Gastrocnemius medialis (tissue), 4 donors: Measurements from ENCODE around the gene ZC3H12A. TPM values are rescaled to one million over a fixed set of nuclear protein-coding genes. Genes with fewer than 3 reads are reported as not detected.
"Not testable (repeated sequence)": the region's sequence is repeated elsewhere in the genome, so short reads cannot be mapped to it uniquely, and the experiment has no call there.

Source experiments
- ATAC-seq, 2 donors: fragments of 150-250 bp; one replicate each; pipeline ENCODE4 v1.9.1; 2016
- DNase-seq, 2 donors: peaks; one replicate each; pipeline ENCODE4 v3.0.0-alpha.2; 2019
- H3K27ac ChIP-seq, 4 donors: fragments of 200-600 bp; sonication (generic); 1 replicate in 1 of 4; 2 replicates in 3 of 4; pipeline ENCODE4 v1.5.1; 2016 to 2018; ENCODE audit warnings: mild to moderate bottlenecking in 2 of 4, moderate library complexity in 1 of 4
- H3K27me3 ChIP-seq, 3 donors: fragments of 200-600 bp; sonication (generic) in 2 of 3; 1 replicate in 1 of 3; 2 replicates in 2 of 3; pipeline versions ENCODE4 v1.5.1 to v1.6.0; 2016 to 2019; ENCODE audit warnings: mild to moderate bottlenecking in 1 of 3, moderate library complexity in 1 of 3
- H3K36me3 ChIP-seq, 2 donors: fragments of 200-600 bp; sonication (generic) in 1 of 2; one replicate each; pipeline ENCODE4 v1.5.1; 2017 to 2018
- H3K4me1 ChIP-seq, 2 donors: fragments of 200-600 bp; sonication (generic) in 1 of 2; one replicate each; pipeline ENCODE4 v1.5.1; 2016 to 2017; ENCODE audit warnings: mild to moderate bottlenecking in 2 of 2
- H3K4me3 ChIP-seq, 4 donors: fragments of 200-600 bp; sonication (generic) in 3 of 4; 1 replicate in 1 of 4; 2 replicates in 3 of 4; pipeline ENCODE4 v1.5.1; 2016 to 2019; ENCODE audit warnings: mild to moderate bottlenecking in 2 of 4
- H3K9me3 ChIP-seq, 3 donors: fragments of 200-600 bp; sonication (generic) in 2 of 3; 1 replicate in 1 of 3; 2 replicates in 2 of 3; pipeline ENCODE4 v1.5.1; 2016 to 2019
- CTCF ChIP-seq, 5 experiments: fragments of 450-650 bp in 3 of 5; fragments of 200-600 bp in 2 of 5; sonication (generic) in 2 of 5; IDR thresholded peaks in 4 of 5; conservative IDR thresholded peaks in 1 of 5; 1 replicate in 4 of 5; 2 replicates in 1 of 5; pipeline ENCODE4 v1.5.1; 2016 to 2019; ENCODE audit warnings: antibody characterized with exemption in 5 of 5, mild to moderate bottlenecking in 3 of 5, moderate library complexity in 3 of 5
- POLR2A ChIP-seq, 2 donors: fragments of 450-650 bp; IDR thresholded peaks; one replicate each; pipeline ENCODE4 v1.6.1; 2017; ENCODE audit warnings: antibody characterized with exemption in 2 of 2, mild to moderate bottlenecking in 2 of 2, moderate library complexity in 2 of 2
- in situ Hi-C, 4 donors: fragments of 200-750 bp; cut with MboI; loops; one replicate each; pipeline versions ENCODE4 v1.15.0 to v1.8.0; 2017; ENCODE audit warnings: low sequenced_read_pairs in 4 of 4
- intact Hi-C: fragments of 100-400 bp; cut with DNase I; formaldehyde crosslinking; loops from one replicate; pipeline ENCODE4 v1.15.1; 2023; ENCODE audit warnings: low total_unique reads
- total RNA-seq, 4 donors: library from RNA; depleted of rRNA; stranded (reverse); fragments of >200 nt; gene quantifications; one replicate each; pipeline versions ENCODE4 v1.1.0 to v1.2.3, GENCODE V29; 2016

ZC3H12A gene
- total RNA-seq, 4 donors from 2014 or later: 5.3 to 27.1 (median 8.6) TPM

DNA sequence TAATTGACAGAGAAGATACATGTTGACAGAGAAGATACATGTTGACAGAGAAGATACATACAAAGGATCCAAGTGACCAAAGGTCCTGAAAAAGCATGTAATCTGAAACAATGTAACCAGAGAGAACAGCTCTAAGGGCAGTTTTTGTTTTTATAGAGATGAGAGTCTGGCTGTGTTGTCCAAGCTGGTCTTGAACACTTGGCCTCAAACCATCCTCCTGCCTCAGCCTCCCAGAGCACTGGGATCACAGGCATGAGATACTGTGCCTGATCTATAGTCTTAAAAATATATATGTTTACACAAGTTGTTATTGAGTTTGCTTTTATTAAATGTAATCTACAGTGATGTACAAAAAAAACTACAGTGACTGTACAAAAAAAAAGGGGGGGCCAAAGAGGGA, 27.7 kb downstream of the ZC3H12A start:
- TF ChIP-seq POLR2A (IDR thresholded peaks at IDR 0.05) (no peak), CTCF (IDR thresholded peaks at IDR 0.05 in 4 of 5, conservative IDR thresholded peaks at IDR 0.05 in 1 of 5) (no peak)

GRCh38 chr1:37502791-37503190, 28.4 kb downstream of the ZC3H12A start:
- H3K4me3 ChIP-seq, H3K9me3 ChIP-seq, DNase-seq, H3K27ac ChIP-seq, intact Hi-C loops, H3K27me3 ChIP-seq, in situ Hi-C loops, ATAC-seq: not testable (repeated sequence)
- Histone ChIP-seq H3K4me1 (peaks cover 12 to 16% of the 10 kb centered on the region in 2 donors), H3K36me3 (peaks cover 0 to 33% of the 10 kb centered on the region in 2 donors)

More for the DNA sequence above, 27.7 kb downstream of the ZC3H12A start:
- DNase-seq (no peak), ATAC-seq (no peak)
- Histone ChIP-seq H3K4me1 (peaks cover 10 to 12% of the 10 kb centered on the region in 2 donors), H3K9me3 (no peaks in the 10 kb centered on the region), H3K27ac (no peak overlapping the region), H3K4me3 (no peak overlapping the region), H3K27me3 (no peaks in the 10 kb centered on the region), H3K36me3 (peaks cover 0 to 28% of the 10 kb centered on the region in 2 donors)
- in situ Hi-C loops (no loop called here), intact Hi-C loops (no loop called here)

DNA sequence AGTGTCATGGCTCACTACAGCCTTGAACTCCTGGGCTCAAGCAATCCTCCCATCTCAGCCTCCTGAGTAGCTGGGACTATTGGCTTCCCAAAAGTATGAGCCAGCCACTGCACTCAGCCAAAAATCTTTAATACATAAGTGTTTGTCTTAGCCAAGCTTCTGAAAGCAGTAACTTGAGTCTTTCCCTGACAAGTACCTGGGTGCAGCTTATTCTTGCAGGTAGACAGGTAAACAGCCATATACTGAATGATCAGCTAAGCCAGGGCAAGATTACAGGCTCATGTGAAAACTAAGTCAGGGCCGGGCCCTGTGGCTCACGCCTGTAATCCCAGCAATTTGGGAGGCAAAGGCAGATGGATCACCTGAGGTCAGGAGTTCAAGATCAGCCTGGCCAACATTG, 32.4 kb downstream of the ZC3H12A start:
- in situ Hi-C loops (no loop called here), intact Hi-C loops (no loop called here)
- H3K27ac ChIP-seq: peak overlapping the region in 1 of 4 donors; percentile 73
- peaks cover 0 to 43% of the 10 kb centered on the region in 2 donors for H3K36me3 ChIP-seq
- no peaks in the 10 kb centered on the region for H3K27me3 ChIP-seq
- ATAC-seq: no peak
- H3K4me3 ChIP-seq: no peak overlapping the region
- TF ChIP-seq POLR2A (IDR thresholded peaks at IDR 0.05) (no peak), CTCF (IDR thresholded peaks at IDR 0.05 in 4 of 5, conservative IDR thresholded peaks at IDR 0.05 in 1 of 5) (no peak)
- no peaks in the 10 kb centered on the region for H3K9me3 ChIP-seq
- peaks cover 0 to 12% of the 10 kb centered on the region in 2 donors for H3K4me1 ChIP-seq
- no peak for DNase-seq

DNA sequence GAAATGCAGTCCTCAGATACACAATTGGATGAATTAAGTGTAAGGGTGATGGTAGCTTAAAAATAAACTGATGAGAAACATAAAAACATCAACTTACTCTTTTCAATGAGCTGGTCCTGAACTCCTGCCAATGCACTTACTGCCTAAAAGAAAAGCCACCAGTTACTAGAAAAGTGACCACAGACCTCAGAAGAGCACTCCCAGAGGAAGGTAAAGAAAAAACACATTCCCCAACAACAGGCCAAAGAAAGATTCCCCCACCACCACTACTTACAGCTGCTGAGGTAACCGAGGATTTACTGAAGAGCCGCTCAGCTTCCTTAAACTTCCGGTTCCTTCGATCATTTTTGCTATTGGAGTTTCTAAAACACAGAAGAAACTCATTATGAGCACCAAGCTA, 34.8 kb downstream of the ZC3H12A start:
- H3K27me3 ChIP-seq: no peaks in the 10 kb centered on the region
- no peaks in the 10 kb centered on the region for H3K9me3 ChIP-seq
- DNase-seq (no peak), ATAC-seq (no peak)
- H3K4me3 ChIP-seq: no peak overlapping the region
- H3K27ac ChIP-seq: peak overlapping the region in 2 of 4 donors; percentile 67 to 73
- TF ChIP-seq CTCF (IDR thresholded peaks at IDR 0.05 in 4 of 5, conservative IDR thresholded peaks at IDR 0.05 in 1 of 5): no peak
- in situ Hi-C loops: no loop called here
- H3K4me1 ChIP-seq: peaks cover 14 to 20% of the 10 kb centered on the region in 2 donors
- H3K36me3 ChIP-seq: peaks cover 0 to 48% of the 10 kb centered on the region in 2 donors
- intact Hi-C loops: no loop called here

- ATAC-seq (peak in 1 of 2 donors; percentile 14), DNase-seq (no peak)
- Histone ChIP-seq H3K27ac (peak overlapping the region; percentile 86 to 96 (median 91)), H3K4me3 (peak overlapping the region; percentile 62 to 96 (median 70)), H3K4me1 (peaks cover 11 to 14% of the 10 kb centered on the region in 2 donors), H3K27me3 (no peaks in the 10 kb centered on the region), H3K9me3 (no peaks in the 10 kb centered on the region), H3K36me3 (peaks cover 0 to 22% of the 10 kb centered on the region in 2 donors)
- intact Hi-C loops: loop anchor here (1.0 to 5.0 kb wide), 3 partner anchors 21 to 178 kb away; partner anchors contain the start of genes CDCA8 and SNIP1
- in situ Hi-C loops: no loop called here
- TF ChIP-seq CTCF (IDR thresholded peaks at IDR 0.05 in 4 of 5, conservative IDR thresholded peaks at IDR 0.05 in 1 of 5) (no peak), POLR2A (IDR thresholded peaks at IDR 0.05) (no peak)
Observed at GRCh38 chr1:37513795-37514349, 39.5 kb downstream of the ZC3H12A start.
